H1 (cell line): Measurements from ENCODE around the gene KRT13. TPM values are rescaled to one million over a fixed set of nuclear protein-coding genes. Genes with fewer than 3 reads are reported as not detected.

Experiments used
- CTCF ChIA-PET: fragments of 300-600 bp; sonication (Branson Sonifier 250); formaldehyde crosslinking; loops from one replicate; lab custom pipeline; 2021; ENCODE audit not compliant: partially characterized antibody; lab: Charles Lee
- POLR2A ChIA-PET: fragments of 300-600 bp; sonication (Branson Sonifier 250); formaldehyde crosslinking; loops from one replicate; lab custom pipeline; 2021; ENCODE audit warnings: inconsistent platforms; ENCODE audit not compliant: partially characterized antibody; lab: Charles Lee
- DNase-seq, 2 experiments: peaks; one replicate each; pipeline versions ENCODE4 v3.0.0 to v3.0.0-alpha.2; 2010 to 2022; ENCODE audit warnings: low spot score in 2 of 2, low read depth in 1 of 2, mixed read lengths in 1 of 2
- FAIRE-seq: peaks from 2 replicates; lab custom pipeline; 2011; peaks lifted over from hg19 to GRCh38; lab: Jason Lieb, UNC
- H2AFZ ChIP-seq: 2 replicates; pipeline ENCODE4 v1.8.1; 2012; ENCODE audit warnings: low read length, inconsistent platforms
- H2AK5ac ChIP-seq: 2 replicates; pipeline ENCODE4 v1.6.1; 2013; ENCODE audit warnings: low read depth, low read length
- H2BK120ac ChIP-seq: replicated peaks from 2 replicates; pipeline ENCODE3; 2013; ENCODE audit warnings: low read depth, low read length, inconsistent platforms
- H2BK12ac ChIP-seq: 2 replicates; pipeline ENCODE4 v1.6.1; 2013; ENCODE audit warnings: low read depth, low read length
- H2BK15ac ChIP-seq: 2 replicates; pipeline ENCODE4 v1.6.1; 2013; ENCODE audit warnings: low read length
- H2BK20ac ChIP-seq: 2 replicates; pipeline ENCODE4 v1.6.1; 2013; ENCODE audit warnings: low read length
- H2BK5ac ChIP-seq: 2 replicates; pipeline ENCODE4 v1.6.1; 2013; ENCODE audit warnings: low read depth, low read length
- H3K14ac ChIP-seq: 2 replicates; pipeline ENCODE4 v1.6.1; 2013; ENCODE audit warnings: inconsistent platforms; ENCODE audit not compliant: insufficient read length
- H3K18ac ChIP-seq: 2 replicates; pipeline ENCODE4 v1.6.1; 2013; ENCODE audit warnings: low read length; ENCODE audit errors: extremely low read depth
- H3K23ac ChIP-seq: 2 replicates; pipeline ENCODE4 v1.6.1; 2013; ENCODE audit warnings: inconsistent platforms; ENCODE audit not compliant: insufficient read length
- H3K23me2 ChIP-seq: 2 replicates; pipeline ENCODE4 v1.6.1; 2013; ENCODE audit warnings: low read depth, low read length
- H3K27ac ChIP-seq: 2 replicates; pipeline ENCODE4 v1.6.1; 2011; ENCODE audit warnings: low read depth, low read length, inconsistent platforms
- H3K27me3 ChIP-seq, 4 experiments: replicated peaks in 1 of 4; 1 replicate in 1 of 4; 2 replicates in 3 of 4; pipeline versions ENCODE4 v1.6.1 to v1.8.1; 2011 to 2013; ENCODE audit warnings: low read length in 3 of 4, mild to moderate bottlenecking in 3 of 4, inconsistent platforms in 2 of 4, mixed read lengths in 2 of 4, moderate library complexity in 1 of 4; ENCODE audit not compliant: control insufficient read depth in 3 of 4, insufficient read depth in 3 of 4; ENCODE audit errors: extremely low read depth in 1 of 4
- H3K36me3 ChIP-seq, 4 experiments: 2 replicates each; pipeline versions ENCODE4 v1.6.1 to v1.8.1; 2011 to 2013; ENCODE audit warnings: mild to moderate bottlenecking in 4 of 4, low read length in 3 of 4, moderate library complexity in 2 of 4, control low read depth in 1 of 4, inconsistent platforms in 1 of 4; ENCODE audit not compliant: insufficient read depth in 4 of 4, control insufficient read depth in 2 of 4
- H3K4ac ChIP-seq: replicated peaks from 2 replicates; pipeline ENCODE3; 2013; ENCODE audit warnings: low read length, low read depth, mixed read lengths, inconsistent platforms; ENCODE audit not compliant: insufficient read length
- H3K4me1 ChIP-seq, 4 experiments: replicated peaks in 1 of 4; 1 replicate in 1 of 4; 2 replicates in 3 of 4; pipeline versions ENCODE4 v1.6.1 to v1.8.1; 2011 to 2013; ENCODE audit warnings: low read length in 3 of 4, inconsistent platforms in 2 of 4, mixed read lengths in 1 of 4; ENCODE audit not compliant: insufficient read depth in 4 of 4, control insufficient read depth in 3 of 4
- H3K4me2 ChIP-seq, 2 experiments: 2 replicates each; pipeline versions ENCODE4 v1.6.1 to v1.8.1; 2011 to 2013; ENCODE audit warnings: low read depth in 2 of 2, low read length in 2 of 2, control low read depth in 1 of 2, inconsistent platforms in 1 of 2, mild to moderate bottlenecking in 1 of 2; ENCODE audit not compliant: insufficient read depth in 1 of 2
- H3K4me3 ChIP-seq, 4 experiments: fragments of 200-600, 300-600 bp in 1 of 4; sonication (generic), shearing (Covaris generic), sonication (Bioruptor Twin) in 1 of 4; 2 replicates each; pipeline versions ENCODE4 v1.5.1 to v1.8.1; 2011 to 2016; ENCODE audit warnings: low read length in 4 of 4, low read depth in 3 of 4, control low read depth in 2 of 4, inconsistent platforms in 2 of 4, mild to moderate bottlenecking in 2 of 4, mixed read lengths in 1 of 4, moderate library complexity in 1 of 4; ENCODE audit not compliant: insufficient read depth in 2 of 4; ENCODE audit errors: extremely low read depth in 1 of 4
- H3K56ac ChIP-seq: replicated peaks from 2 replicates; pipeline ENCODE3; 2013; ENCODE audit warnings: low read depth, mild to moderate bottlenecking, mixed read lengths, low read length, inconsistent platforms; ENCODE audit not compliant: insufficient read length
- H3K79me1 ChIP-seq: 2 replicates; pipeline ENCODE4 v1.6.1; 2013; ENCODE audit warnings: low read depth, low read length, control low read depth
- H3K79me2 ChIP-seq, 2 experiments: 2 replicates each; pipeline versions ENCODE4 v1.6.1 to v1.8.1; 2012 to 2013; ENCODE audit warnings: low read length in 2 of 2, mild to moderate bottlenecking in 2 of 2, inconsistent platforms in 1 of 2; ENCODE audit not compliant: insufficient read depth in 2 of 2, control insufficient read depth in 1 of 2
- H3K9ac ChIP-seq, 4 experiments: replicated peaks in 1 of 4; 1 replicate in 1 of 4; 2 replicates in 3 of 4; pipeline versions ENCODE4 v1.6.1 to v1.8.1; 2011 to 2013; ENCODE audit warnings: low read depth in 3 of 4, low read length in 3 of 4, control low read depth in 2 of 4, mild to moderate bottlenecking in 2 of 4, moderate library complexity in 2 of 4, inconsistent platforms in 1 of 4; ENCODE audit errors: extremely low read depth in 1 of 4
- H3K9me3 ChIP-seq, 2 experiments: 2 replicates each; pipeline versions ENCODE4 v1.6.1 to v1.8.1; 2012 to 2013; ENCODE audit warnings: mild to moderate bottlenecking in 2 of 2, moderate library complexity in 2 of 2, control low read depth in 1 of 2, inconsistent platforms in 1 of 2, low read depth in 1 of 2, low read length in 1 of 2, mixed read lengths in 1 of 2; ENCODE audit not compliant: insufficient read depth in 2 of 2
- H4K20me1 ChIP-seq, 2 experiments: replicated peaks in 1 of 2; 2 replicates each; pipeline versions ENCODE3 to v1.8.1; 2011 to 2013; ENCODE audit warnings: inconsistent platforms in 2 of 2, low read length in 2 of 2, mild to moderate bottlenecking in 1 of 2; ENCODE audit not compliant: insufficient read depth in 2 of 2, control insufficient read depth in 1 of 2
- H4K5ac ChIP-seq: 2 replicates; pipeline ENCODE4 v1.6.1; 2013; ENCODE audit warnings: low read length, low read depth, mixed read lengths, inconsistent platforms; ENCODE audit not compliant: insufficient read length
- H4K8ac ChIP-seq: 2 replicates; pipeline ENCODE4 v1.8.0; 2013; ENCODE audit warnings: mild to moderate bottlenecking, moderate library complexity, low read length, inconsistent platforms; ENCODE audit not compliant: insufficient read depth; ENCODE audit errors: extremely low read depth
- H4K91ac ChIP-seq: replicated peaks from 2 replicates; pipeline ENCODE3; 2013; ENCODE audit warnings: low read length, mixed read lengths, inconsistent platforms; ENCODE audit not compliant: insufficient read length
- CBX5 ChIP-seq: fragments of 300-800, 300-1000 bp; sonication (generic); IDR thresholded peaks from 2 replicates; pipeline ENCODE4 v1.7.1; 2016; ENCODE audit warnings: antibody characterized with exemption, low read length, low read depth
- E2F6 ChIP-seq: IDR thresholded peaks from 2 replicates; pipeline ENCODE4 v1.6.1; 2012; ENCODE audit warnings: inconsistent platforms
- EP300 ChIP-seq, 2 experiments: IDR thresholded peaks; 1 replicate in 1 of 2; 2 replicates in 1 of 2; pipeline ENCODE4 v1.6.1; 2011 to 2012; ENCODE audit warnings: low read depth in 2 of 2, low read length in 2 of 2, mild to moderate bottlenecking in 2 of 2, borderline replicate concordance in 1 of 2, inconsistent platforms in 1 of 2, moderate library complexity in 1 of 2
- HDAC2 ChIP-seq, 2 experiments: fragments of 300-600 bp in 1 of 2; sonication (generic) in 1 of 2; IDR thresholded peaks; 2 replicates each; pipeline ENCODE4 v1.6.1; 2011 to 2012; ENCODE audit warnings: low read depth in 2 of 2, low read length in 2 of 2, mild to moderate bottlenecking in 2 of 2, moderate library complexity in 2 of 2, borderline replicate concordance in 1 of 2, inconsistent platforms in 1 of 2
- HDAC6 ChIP-seq: IDR thresholded peaks from one replicate; pipeline ENCODE4 v1.7.1; 2012; ENCODE audit warnings: low read depth, mild to moderate bottlenecking, inconsistent platforms, low read length, moderate library complexity
- RBBP5 ChIP-seq: IDR thresholded peaks from 2 replicates; pipeline ENCODE4 v1.7.1; 2012; ENCODE audit warnings: low read depth, mild to moderate bottlenecking, inconsistent platforms, low read length, moderate library complexity, borderline replicate concordance
- RNF2 ChIP-seq: fragments of 200-900, 300-1000 bp; sonication (generic); IDR thresholded peaks from 2 replicates; pipeline ENCODE4 v1.7.1; 2016; ENCODE audit warnings: borderline replicate concordance, low read depth, mild to moderate bottlenecking, antibody characterized with exemption, low read length; ENCODE audit not compliant: poor library complexity, severe bottlenecking; ENCODE audit errors: missing control alignments
- SAP30 ChIP-seq: fragments of 300-600 bp; sonication (generic); IDR thresholded peaks from 2 replicates; pipeline ENCODE4 v1.7.1; 2012; ENCODE audit warnings: low read length, moderate library complexity, mild to moderate bottlenecking, inconsistent platforms; ENCODE audit not compliant: insufficient read depth, insufficient replicate concordance
- SIRT6 ChIP-seq: IDR thresholded peaks from one replicate; pipeline ENCODE4 v1.7.1; 2012; ENCODE audit warnings: low read length, inconsistent platforms
- SP1 ChIP-seq: IDR thresholded peaks from 2 replicates; pipeline ENCODE4 v1.6.1; 2011; ENCODE audit warnings: low read depth, low read length
- SP4 ChIP-seq: IDR thresholded peaks from 2 replicates; pipeline ENCODE4 v1.6.1; 2012; ENCODE audit warnings: low read length, inconsistent platforms
- WGBS, 2 experiments: shearing (Covaris generic) in 1 of 2; methylation state at CpG; one replicate each; pipeline versions ENCODE4 v1.1.6 to v1.1.7; 2013 to 2015; ENCODE audit warnings: low lambda C conversion rate in 2 of 2, mixed read lengths in 2 of 2, inconsistent platforms in 1 of 2, low coverage in 1 of 2, missing lambda C conversion rate in 1 of 2; ENCODE audit not compliant: insufficient replicate concordance in 2 of 2, insufficient coverage in 1 of 2, insufficient read length in 1 of 2; ENCODE audit errors: extremely low coverage in 1 of 2, missing lambda C conversion rate in 1 of 2; 5-methylcytosine and 5-hydroxymethylcytosine counted together
- polyA plus RNA-seq, 7 experiments: library from polyadenylated mRNA; depleted of rRNA in 3 of 7; stranded (reverse) in 5 of 7; unstranded in 2 of 7; fragments of >200 nt in 5 of 7; fragments of 200-250 nt in 2 of 7; gene quantifications; 1 replicate in 5 of 7; 2 replicates in 1 of 7; 4 replicates in 1 of 7; pipeline versions ENCODE4 v1.2.1 to v1.2.3, GENCODE V29; 2011 to 2013; ENCODE audit warnings: missing spikeins in 2 of 7, mixed read lengths in 2 of 7
- total RNA-seq: library from RNA; stranded (reverse); fragmentation: NEBNext Ultra II Directional; extraction: Animal tissue kit (Norgen Biotek cat#: 25700); gene quantifications from 2 replicates; pipeline ENCODE4 v1.2.1, GENCODE V29; 2021

Gene KRT13
- total and polyA plus RNA-seq, 2 of the 8 experiments (the other 6 are each of a cell fraction or from before 2014, with no cell fraction given) = 0.09 TPM; not detected in 1

- no peak within 1 kb of the TSS for H2AFZ ChIP-seq
- no peak within 1 kb of the TSS for H2BK120ac ChIP-seq
- TF ChIP-seq HDAC6 (no peak), CBX5 (no peak), HDAC2 (IDR thresholded peaks at IDR 0.05; ENCODE audit: borderline replicate concordance in 1 of 2, low read depth in 2 of 2, low read length in 2 of 2) (no peak), RBBP5 (no peak), E2F6 (no peak), RNF2 (no peak), SP1 (no peak), SP4 (no peak), SAP30 (no peak), EP300 (IDR thresholded peaks at IDR 0.05; ENCODE audit: borderline replicate concordance in 1 of 2, low read depth in 2 of 2, low read length in 2 of 2) (no peak), SIRT6 (no peak)
These were observed 24.4 kb downstream of the KRT13 start, which contains the start of gene KRT35 for GRCh38 chr17:41481036-41481435. TSS of gene KRT35 (minus strand) at chr17:41481151. CDS start at chr17:41481097, 54 bp downstream.

More at GRCh38 chr17:41481036-41481435, 24.4 kb downstream of the KRT13 start, which contains the start of gene KRT35:
- Histone ChIP-seq H4K8ac (no peak within 1 kb of the TSS), H3K27me3 (peaks cover 0 to under 1% (median 0%) of the 10 kb centered on the region in 4 experiments; a peak in 3 of 7 replicates), H3K36me3 (no peaks in the 10 kb centered on the region), H4K5ac (no peak within 1 kb of the TSS), H2BK20ac (no peak within 1 kb of the TSS), H2BK15ac (no peak within 1 kb of the TSS), H2BK5ac (no peak within 1 kb of the TSS), H4K20me1 (no peaks in the 10 kb centered on the region), H3K56ac (no peak within 1 kb of the TSS), H3K9ac (no peak within 1 kb of the TSS), H3K14ac (no peak within 1 kb of the TSS), H3K79me2 (no peaks in the 10 kb centered on the region), H3K4me1 (no peaks in the 10 kb centered on the region; a peak in 1 of 7 replicates), H2AK5ac (no peak within 1 kb of the TSS), H3K23me2 (no peaks in the 10 kb centered on the region), H3K4me3 (no peak within 1 kb of the TSS), H2BK12ac (no peak within 1 kb of the TSS), H3K4me2 (no peak within 1 kb of the TSS), H3K18ac (no peak within 1 kb of the TSS), H4K91ac (no peak within 1 kb of the TSS), H3K23ac (no peak within 1 kb of the TSS), H3K9me3 (no peaks in the 10 kb centered on the region), H3K27ac (no peak within 1 kb of the TSS), H3K79me1 (no peaks in the 10 kb centered on the region), H3K4ac (no peak within 1 kb of the TSS)
- DNase-seq = no peak
- CTCF ChIA-PET = interaction anchor here (11.2 to 33.9 kb wide), 2 partner anchors 12 to 66 kb away, joined by 98 to 427 read pairs; partner anchors contain the start of gene KRT36
- 94% methylated on average over 2 of the region's 2 CpGs; no CpG with 5 or more reads in 1 of the 2 experiments for WGBS, 2 experiments
- FAIRE-seq = no peak
- POLR2A ChIA-PET = interaction anchor here (1.4 to 1.5 kb wide), 2 partner anchors 10 to 41 kb away, joined by 5 read pairs; no protein-coding TSS in a partner anchor
